Stimulated activated effector memory CD8-positive, alpha-beta T cell treated with anti-CD3 and anti-CD28 coated beads, Interleukin-12 subunit alpha, Interleukin-12 subunit beta, amount 100 ng/mL, for 72 hours (primary cell): ENCODE data around the gene AIDA.
"Not testable (repeated sequence)": the region's sequence is repeated elsewhere in the genome, so short reads cannot be mapped to it uniquely, and the experiment has no call there.

Experiments
- ATAC-seq: fragments of 150-1000 bp; cut with Tn5 transposase; 2 replicates; pipeline ENCODE4 v1.10.0; 2021
- DNase-seq, 2 donors: peaks; one replicate each; pipeline ENCODE4 v3.0.0; 2021 to 2022; ENCODE audit warnings: low spot score in 2 of 2
- H3K27ac Mint-ChIP-seq: one replicate; pipeline ENCODE4 v1.8.0; 2022; ENCODE audit warnings: mild to moderate bottlenecking, mixed read lengths
- H3K36me3 Mint-ChIP-seq: one replicate; pipeline ENCODE4 v1.8.0; 2022; ENCODE audit warnings: mild to moderate bottlenecking, mixed read lengths
- H3K4me1 Mint-ChIP-seq: one replicate; pipeline ENCODE4 v1.8.0; 2022; ENCODE audit warnings: mixed read lengths
- H3K4me3 Mint-ChIP-seq: one replicate; pipeline ENCODE4 v1.8.0; 2022; ENCODE audit warnings: mild to moderate bottlenecking, mixed read lengths
- H3K9me3 Mint-ChIP-seq: one replicate; pipeline ENCODE4 v1.8.0; 2022; ENCODE audit warnings: mixed read lengths

Gene AIDA

GRCh38 chr1:222712253-222713090 is at the start of gene AIDA, which contains the start of gene BROX:
Gene AIDA (minus strand): TSS chr1:222712491. CDS start chr1:222712317, 174 bp downstream.
Gene BROX (plus strand): TSS chr1:222712564. CDS start chr1:222715700, 3,136 bp downstream.
- H3K36me3 Mint-ChIP-seq: peaks cover 71% of the 10 kb centered on the region
- DNase-seq: peak; percentile 95 to 97
- ATAC-seq: peak; percentile 89
- H3K4me3 Mint-ChIP-seq: peak within 1 kb of the TSS; percentile 99
- peak within 1 kb of the TSS; percentile 99 for H3K27ac Mint-ChIP-seq
- H3K4me1 Mint-ChIP-seq: peaks cover 51% of the 10 kb centered on the region
- no peaks in the 10 kb centered on the region for H3K9me3 Mint-ChIP-seq

- Mint-ChIP-seq H3K27ac (no peak overlapping the region), H3K4me3 (no peak overlapping the region), H3K36me3 (no peaks in the 10 kb centered on the region), H3K9me3 (peaks cover 3% of the 10 kb centered on the region), H3K4me1 (no peaks in the 10 kb centered on the region)
- no peak for ATAC-seq
- DNase-seq: no peak
Observed at GRCh38 chr1:222761083-222761482, 48.8 kb upstream of the AIDA start.

- no peaks in the 10 kb centered on the region for H3K4me1 Mint-ChIP-seq
- no peak overlapping the region for H3K4me3 Mint-ChIP-seq
- peaks cover 3% of the 10 kb centered on the region for H3K9me3 Mint-ChIP-seq
- no peaks in the 10 kb centered on the region for H3K36me3 Mint-ChIP-seq
- H3K27ac Mint-ChIP-seq: no peak overlapping the region
- DNase-seq: no peak
- ATAC-seq: no peak
Observed at GRCh38 chr1:222759451-222760035, 47.3 kb upstream of the AIDA start.

- no peak overlapping the region for H3K4me3 Mint-ChIP-seq
- H3K9me3 Mint-ChIP-seq: peaks cover 3% of the 10 kb centered on the region
- ATAC-seq (no peak), DNase-seq (no peak)
- no peaks in the 10 kb centered on the region for H3K4me1 Mint-ChIP-seq
- H3K36me3 Mint-ChIP-seq: no peaks in the 10 kb centered on the region
- no peak overlapping the region for H3K27ac Mint-ChIP-seq
Observed at GRCh38 chr1:222757646-222758268, 45.5 kb upstream of the AIDA start.

- no peaks in the 10 kb centered on the region for H3K36me3 Mint-ChIP-seq
- no peak overlapping the region for H3K27ac Mint-ChIP-seq
- H3K4me1 Mint-ChIP-seq: no peaks in the 10 kb centered on the region
- no peak for ATAC-seq
- DNase-seq: no peak
- H3K4me3 Mint-ChIP-seq: no peak overlapping the region
- no peaks in the 10 kb centered on the region for H3K9me3 Mint-ChIP-seq
Observed at GRCh38 chr1:222754366-222755139, 42.3 kb upstream of the AIDA start.

- no peak overlapping the region for H3K4me3 Mint-ChIP-seq
- no peak for ATAC-seq
Observed at GRCh38 chr1:222751255-222751654, 39.0 kb upstream of the AIDA start.

GRCh38 chr1:222750651-222751050 is 38.4 kb upstream of the AIDA start:
- DNase-seq (no peak), ATAC-seq (no peak)
- H3K36me3 Mint-ChIP-seq: no peaks in the 10 kb centered on the region
- H3K4me3 Mint-ChIP-seq: no peak overlapping the region
- no peak overlapping the region for H3K27ac Mint-ChIP-seq
- no peaks in the 10 kb centered on the region for H3K9me3 Mint-ChIP-seq
- H3K4me1 Mint-ChIP-seq: no peaks in the 10 kb centered on the region

More at GRCh38 chr1:222751255-222751654, 39.0 kb upstream of the AIDA start:
- no peak for DNase-seq
- no peaks in the 10 kb centered on the region for H3K9me3 Mint-ChIP-seq
- no peaks in the 10 kb centered on the region for H3K4me1 Mint-ChIP-seq
- no peak overlapping the region for H3K27ac Mint-ChIP-seq
- no peaks in the 10 kb centered on the region for H3K36me3 Mint-ChIP-seq

GRCh38 chr1:222749927-222750326 is 37.6 kb upstream of the AIDA start:
- Mint-ChIP-seq H3K27ac (no peak overlapping the region), H3K4me1 (no peaks in the 10 kb centered on the region), H3K4me3 (no peak overlapping the region), H3K36me3 (no peaks in the 10 kb centered on the region), H3K9me3 (no peaks in the 10 kb centered on the region)
- DNase-seq (no peak), ATAC-seq (no peak)

GRCh38 chr1:222741630-222742457 is 29.6 kb upstream of the AIDA start:
- not testable (repeated sequence) for DNase-seq, H3K36me3 Mint-ChIP-seq, ATAC-seq, H3K4me3 Mint-ChIP-seq, H3K9me3 Mint-ChIP-seq, H3K4me1 Mint-ChIP-seq
- peak overlapping the region; percentile 7 for H3K27ac Mint-ChIP-seq

- H3K4me1 Mint-ChIP-seq: peaks cover 6% of the 10 kb centered on the region
- H3K9me3 Mint-ChIP-seq: no peaks in the 10 kb centered on the region
- DNase-seq (no peak), ATAC-seq (no peak)
- no peak overlapping the region for H3K27ac Mint-ChIP-seq
- peaks cover 12% of the 10 kb centered on the region for H3K36me3 Mint-ChIP-seq
- no peak overlapping the region for H3K4me3 Mint-ChIP-seq
Observed at GRCh38 chr1:222739929-222740328, 27.6 kb upstream of the AIDA start.

GRCh38 chr1:222739465-222739864 is 27.2 kb upstream of the AIDA start:
- H3K4me1 Mint-ChIP-seq: peaks cover 6% of the 10 kb centered on the region
- peaks cover 17% of the 10 kb centered on the region for H3K36me3 Mint-ChIP-seq
- no peak overlapping the region for H3K27ac Mint-ChIP-seq
- no peak overlapping the region for H3K4me3 Mint-ChIP-seq
- ATAC-seq: no peak
- H3K9me3 Mint-ChIP-seq: no peaks in the 10 kb centered on the region
- DNase-seq: no peak

GRCh38 chr1:222736972-222737371 is 24.7 kb upstream of the AIDA start, which contains the start of gene FAM177B:
Gene FAM177B (plus strand): TSS chr1:222737202. CDS start chr1:222746546, 9,344 bp downstream.
- Mint-ChIP-seq H3K36me3 (peaks cover 42% of the 10 kb centered on the region), H3K4me3 (no peak within 1 kb of the TSS), H3K9me3 (no peaks in the 10 kb centered on the region), H3K27ac (no peak within 1 kb of the TSS), H3K4me1 (peaks cover 5% of the 10 kb centered on the region)
- DNase-seq: no peak
- ATAC-seq: no peak

GRCh38 chr1:222736470-222736869 is 24.2 kb upstream of the AIDA start:
- Mint-ChIP-seq H3K36me3 (peaks cover 47% of the 10 kb centered on the region), H3K4me1 (no peaks in the 10 kb centered on the region), H3K9me3 (no peaks in the 10 kb centered on the region), H3K27ac (no peak overlapping the region), H3K4me3 (no peak overlapping the region)
- DNase-seq (no peak), ATAC-seq (no peak)

GRCh38 chr1:222734740-222735139 is 22.4 kb upstream of the AIDA start:
- Mint-ChIP-seq H3K4me3 (no peak overlapping the region), H3K4me1 (no peaks in the 10 kb centered on the region), H3K9me3 (no peaks in the 10 kb centered on the region), H3K27ac (no peak overlapping the region), H3K36me3 (peaks cover 64% of the 10 kb centered on the region)
- no peak for DNase-seq
- no peak for ATAC-seq
